K562 (cell line): Measurements from ENCODE around the gene MRGPRX4. TPM values are rescaled to one million over a fixed set of nuclear protein-coding genes. Genes with fewer than 3 reads are reported as not detected.

Source experiments
- ARID3B ChIP-seq: fragments of 250-450 bp; sonication (Bioruptor Pico); IDR thresholded peaks from 2 replicates; pipeline ENCODE4 v1.4.0; 2020; ENCODE audit warnings: borderline replicate concordance
- E2F8 ChIP-seq: fragments of 450-650 bp; IDR thresholded peaks from 2 replicates; pipeline ENCODE4 v1.7.1; 2018; ENCODE audit warnings: mild to moderate bottlenecking, low read depth; ENCODE audit not compliant: partially characterized antibody
- GTF2E2 ChIP-seq: fragments of 200-800 bp; sonication (Bioruptor generic); IDR thresholded peaks from 2 replicates; pipeline ENCODE4 v1.6.1; 2016; ENCODE audit warnings: missing genetic modification characterization, missing compliant biosample characterization
- POLR2A ChIP-seq: fragments of 450-650 bp; conservative IDR thresholded peaks from 2 replicates; pipeline ENCODE4 v1.6.1; 2016
- REST ChIP-seq, 2 experiments: fragments of 450-650 bp; formaldehyde crosslinking in 1 of 2; IDR thresholded peaks; 2 replicates each; pipeline versions ENCODE4 v1.4.0 to v1.6.1; 2014 to 2020; ENCODE audit warnings: mild to moderate bottlenecking in 2 of 2, borderline replicate concordance in 1 of 2, low read depth in 1 of 2
- RFX5 ChIP-seq: IDR thresholded peaks from 2 replicates; pipeline ENCODE4 v1.6.1; 2011; ENCODE audit warnings: low read depth, mild to moderate bottlenecking, improper control_type of control experiment, low read length
- U2AF1 ChIP-seq: fragments of 200-400 bp; formaldehyde crosslinking; optimal IDR thresholded peaks from 2 replicates; pipeline ENCODE3; 2017; ENCODE audit warnings: mild to moderate bottlenecking, low read depth, low read length, moderate library complexity
- ZBTB2 ChIP-seq: fragments of 450-650 bp; IDR thresholded peaks from 2 replicates; pipeline ENCODE4 v1.6.1; 2016; ENCODE audit warnings: antibody characterized with exemption
- ZZZ3 ChIP-seq: fragments of 450-650 bp; IDR thresholded peaks from 2 replicates; pipeline ENCODE4 v1.6.1; 2016; ENCODE audit warnings: antibody characterized with exemption, mild to moderate bottlenecking, moderate library complexity
- polyA plus RNA-seq, 8 experiments: library from polyadenylated mRNA; depleted of rRNA in 4 of 8; stranded (reverse) in 5 of 8; unstranded in 3 of 8; fragments of >200 nt; fragmentation: Nextera tagmentation in 2 of 8; fragmentation: Illumina TruSeq in 1 of 8; extraction: Ambion mirVana in 2 of 8; extraction: Trizol in 1 of 8; gene quantifications; 2 replicates each; pipeline versions ENCODE4 v1.2.1 to v1.2.3, GENCODE V29; 2011 to 2014; ENCODE audit warnings: inconsistent platforms in 1 of 8, missing spikeins in 1 of 8
- total RNA-seq, 7 experiments: library from RNA; depleted of rRNA in 6 of 7; stranded (reverse); fragments of >200 nt in 6 of 7; fragmentation: Illumina TruSeq in 2 of 7; extraction: Trizol in 2 of 7; gene quantifications; 2 replicates each; pipeline versions ENCODE4 v1.2.1 to v1.2.3, GENCODE V29; 2011 to 2021; ENCODE audit warnings: low replicate concordance in 1 of 7
- TF ChIP-seq, protein P1 (sequence below): fragments of 450-650 bp; IDR thresholded peaks from 2 replicates; pipeline ENCODE4 v1.6.1; 2017; ENCODE audit warnings: antibody characterized with exemption

The MRGPRX4 gene
- total and polyA plus RNA-seq, 9 of the 15 experiments (the other 6 are each of a cell fraction or from before 2014, with no cell fraction given), result not detected

DNA sequence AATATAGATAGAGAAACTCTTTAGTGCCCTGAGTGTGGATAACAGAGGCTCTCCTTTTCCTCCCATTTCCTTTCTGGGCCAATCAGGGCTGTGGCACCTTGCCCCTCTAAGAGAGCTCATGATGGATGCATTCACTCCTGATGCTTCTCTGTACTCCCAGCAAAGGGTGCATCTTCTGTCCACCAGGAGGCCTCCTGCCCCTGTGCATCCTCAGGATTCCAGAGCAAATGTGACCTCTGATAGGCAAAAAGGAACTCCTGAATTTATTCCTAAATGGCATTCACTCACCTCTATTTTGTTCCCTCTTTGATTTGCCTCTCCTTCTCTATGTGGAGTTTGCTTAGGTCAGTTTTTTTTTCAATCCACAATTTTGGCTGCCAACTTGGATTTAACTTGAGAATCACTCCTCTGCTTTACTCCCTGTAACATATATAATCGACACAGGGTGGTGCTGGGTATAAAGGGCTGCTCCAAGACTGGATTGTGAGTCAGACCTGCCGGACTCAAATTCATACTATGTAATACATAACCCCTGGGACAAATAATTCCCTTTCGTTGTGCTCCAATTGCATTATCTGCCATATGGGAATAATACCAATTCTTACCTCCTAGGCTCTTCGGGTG lies 1.1 kb upstream of the MRGPRX4 start (continued):
- no peak for TF ChIP-seq ZBTB2
- TF ChIP-seq ZZZ3, result no peak
- no peak for TF ChIP-seq E2F8
- TF ChIP-seq RFX5, result no peak
- peak; percentile 44; the same call in 1 of the 2 replicates for TF ChIP-seq REST (IDR thresholded peaks at IDR 0.05; ENCODE audit: borderline replicate concordance)
- TF ChIP-seq REST (CRISPR knock-in tag; IDR thresholded peaks at IDR 0.05; ENCODE audit: low read depth), result no peak
- TF ChIP-seq, protein P1, sequence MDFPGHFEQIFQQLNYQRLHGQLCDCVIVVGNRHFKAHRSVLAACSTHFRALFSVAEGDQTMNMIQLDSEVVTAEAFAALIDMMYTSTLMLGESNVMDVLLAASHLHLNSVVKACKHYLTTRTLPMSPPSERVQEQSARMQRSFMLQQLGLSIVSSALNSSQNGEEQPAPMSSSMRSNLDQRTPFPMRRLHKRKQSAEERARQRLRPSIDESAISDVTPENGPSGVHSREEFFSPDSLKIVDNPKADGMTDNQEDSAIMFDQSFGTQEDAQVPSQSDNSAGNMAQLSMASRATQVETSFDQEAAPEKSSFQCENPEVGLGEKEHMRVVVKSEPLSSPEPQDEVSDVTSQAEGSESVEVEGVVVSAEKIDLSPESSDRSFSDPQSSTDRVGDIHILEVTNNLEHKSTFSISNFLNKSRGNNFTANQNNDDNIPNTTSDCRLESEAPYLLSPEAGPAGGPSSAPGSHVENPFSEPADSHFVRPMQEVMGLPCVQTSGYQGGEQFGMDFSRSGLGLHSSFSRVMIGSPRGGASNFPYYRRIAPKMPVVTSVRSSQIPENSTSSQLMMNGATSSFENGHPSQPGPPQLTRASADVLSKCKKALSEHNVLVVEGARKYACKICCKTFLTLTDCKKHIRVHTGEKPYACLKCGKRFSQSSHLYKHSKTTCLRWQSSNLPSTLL, result no peak
- no peak for TF ChIP-seq GTF2E2 (tag)
- TF ChIP-seq POLR2A, result no peak
- TF ChIP-seq ARID3B, result no peak
- TF ChIP-seq U2AF1, result no peak
